ENCODE data around the gene AATK.

Gene AATK

GRCh38 chr17:81166033-81166492, at the start of gene AATK:
AATK (minus strand) TSS chr17:81166221; CDS start chr17:81165992, 229 bp downstream.
- DNase-seq = no peak

- no peak for DNase-seq
Measured at GRCh38 chr17:81213978-81214377, 48.0 kb upstream of the AATK start.

- no peak for DNase-seq
Measured at GRCh38 chr17:81212365-81212764, 46.3 kb upstream of the AATK start.

- DNase-seq = no peak
Measured at GRCh38 chr17:81210868-81211267, 44.8 kb upstream of the AATK start.

GRCh38 chr17:81210466-81210865, 44.4 kb upstream of the AATK start:
- no peak for DNase-seq

- no peak for DNase-seq
Measured at GRCh38 chr17:81209141-81209540, 43.1 kb upstream of the AATK start.

- no peak for DNase-seq
Measured at GRCh38 chr17:81208651-81209050, 42.6 kb upstream of the AATK start.

GRCh38 chr17:81207610-81208581, 41.9 kb upstream of the AATK start:
- DNase-seq = no peak

GRCh38 chr17:81206657-81207056, 40.6 kb upstream of the AATK start:
- DNase-seq = no peak

GRCh38 chr17:81206166-81206565, 40.1 kb upstream of the AATK start:
- no peak for DNase-seq

- DNase-seq = no peak
Measured at GRCh38 chr17:81204578-81204977, 38.6 kb upstream of the AATK start.

GRCh38 chr17:81203136-81203535, 37.1 kb upstream of the AATK start:
- DNase-seq = no peak

GRCh38 chr17:81202318-81202717, 36.3 kb upstream of the AATK start:
- no peak for DNase-seq

- peak; percentile 19 for DNase-seq
Measured at GRCh38 chr17:81200695-81201580, 34.9 kb upstream of the AATK start.

GRCh38 chr17:81200201-81200600, 34.2 kb upstream of the AATK start:
- no peak for DNase-seq

- no peak for DNase-seq
Measured at GRCh38 chr17:81199482-81199830, 33.4 kb upstream of the AATK start.

GRCh38 chr17:81198826-81199481, 32.9 kb upstream of the AATK start:
- no peak for DNase-seq

GRCh38 chr17:81197831-81198490, 31.9 kb upstream of the AATK start:
- DNase-seq = no peak

GRCh38 chr17:81197409-81197795, 31.4 kb upstream of the AATK start:
- DNase-seq = no peak

- DNase-seq = no peak
Measured at GRCh38 chr17:81196505-81197408, 30.7 kb upstream of the AATK start.

GRCh38 chr17:81195941-81196495, 30.0 kb upstream of the AATK start:
- DNase-seq = no peak

Measured in CD4-positive, alpha-beta T cell treated with Interleukin-10 for 1 hour (primary cell).